CD14-positive monocyte (primary cell): ENCODE data around the gene FBXL20. TPM values are rescaled to one million over a fixed set of nuclear protein-coding genes. Genes with fewer than 3 reads are reported as not detected.

ENCODE experiments used
- DNase-seq, 3 donors: peaks; one replicate each; pipeline ENCODE4 v3.0.0-alpha.2; 2011 to 2022
- H2AFZ ChIP-seq: 2 replicates; pipeline ENCODE4 v1.6.0; 2012; ENCODE audit warnings: mild to moderate bottlenecking, low read depth, low read length, inconsistent platforms; ENCODE audit not compliant: insufficient read depth, poor library complexity, severe bottlenecking
- H3K27ac ChIP-seq, 2 donors: 1 replicate in 1 of 2; 2 replicates in 1 of 2; pipeline ENCODE4 v1.5.1; 2012 to 2013; ENCODE audit warnings: low read length in 2 of 2, control low read depth in 1 of 2, inconsistent platforms in 1 of 2, low read depth in 1 of 2, mild to moderate bottlenecking in 1 of 2
- H3K27me3 ChIP-seq, 2 donors: one replicate each; pipeline versions ENCODE4 v1.6.0 to v1.6.1; 2011 to 2013; ENCODE audit warnings: low read length in 2 of 2; ENCODE audit not compliant: control insufficient read depth in 2 of 2, insufficient read depth in 2 of 2
- H3K36me3 ChIP-seq, 2 donors: replicated peaks in 1 of 2; 1 replicate in 1 of 2; 2 replicates in 1 of 2; pipeline versions ENCODE4 v1.5.1 to v1.6.1; 2012 to 2013; ENCODE audit warnings: low read length in 2 of 2, control low read depth in 1 of 2, inconsistent platforms in 1 of 2, mild to moderate bottlenecking in 1 of 2; ENCODE audit not compliant: insufficient read depth in 2 of 2, control insufficient read depth in 1 of 2
- H3K4me1 ChIP-seq, 2 donors: 1 replicate in 1 of 2; 2 replicates in 1 of 2; pipeline versions ENCODE4 v1.5.1 to v1.6.1; 2012 to 2013; ENCODE audit warnings: low read length in 2 of 2, control low read depth in 1 of 2, inconsistent platforms in 1 of 2, mild to moderate bottlenecking in 1 of 2, moderate library complexity in 1 of 2; ENCODE audit not compliant: insufficient read depth in 2 of 2, control insufficient read depth in 1 of 2
- H3K4me2 ChIP-seq: replicated peaks from 2 replicates; pipeline ENCODE3; 2012; ENCODE audit warnings: low read length, moderate library complexity, mild to moderate bottlenecking; ENCODE audit not compliant: poor library complexity, severe bottlenecking; ENCODE audit errors: extremely low read depth
- H3K4me3 ChIP-seq, 3 experiments: fragments of 200-600 bp in 1 of 3; sonication (generic) in 1 of 3; replicated peaks in 1 of 3; 1 replicate in 2 of 3; 2 replicates in 1 of 3; pipeline ENCODE4 v1.5.1; 2011 to 2013; ENCODE audit warnings: low read length in 3 of 3, mild to moderate bottlenecking in 3 of 3, control low read depth in 2 of 3, low read depth in 2 of 3, inconsistent platforms in 1 of 3, moderate library complexity in 1 of 3
- H3K79me2 ChIP-seq: 2 replicates; pipeline ENCODE4 v1.6.0; 2012; ENCODE audit warnings: mild to moderate bottlenecking, control low read depth, inconsistent platforms, low read length, moderate library complexity; ENCODE audit not compliant: insufficient read depth
- H3K9ac ChIP-seq: 2 replicates; pipeline ENCODE4 v1.6.0; 2017; ENCODE audit warnings: low read length, mild to moderate bottlenecking; ENCODE audit not compliant: insufficient read depth, poor library complexity, severe bottlenecking
- H3K9me3 ChIP-seq, 2 donors: replicated peaks in 1 of 2; 1 replicate in 1 of 2; 2 replicates in 1 of 2; pipeline versions ENCODE4 v1.5.1 to v1.6.1; 2012 to 2013; ENCODE audit warnings: low read length in 2 of 2, control low read depth in 1 of 2; ENCODE audit not compliant: control insufficient read depth in 1 of 2, insufficient read depth in 1 of 2
- H4K20me1 ChIP-seq: 2 replicates; pipeline ENCODE4 v1.6.0; 2012; ENCODE audit warnings: mild to moderate bottlenecking, low read length, control low read depth, moderate library complexity; ENCODE audit not compliant: insufficient read depth
- H3K27ac Mint-ChIP-seq, 7 donors: one replicate each; pipeline ENCODE4 v1.8.0; 2020; ENCODE audit warnings: mild to moderate bottlenecking in 7 of 7, mixed read lengths in 7 of 7, moderate library complexity in 6 of 7, inconsistent platforms in 2 of 7
- H3K27me3 Mint-ChIP-seq, 3 donors: one replicate each; pipeline ENCODE4 v1.8.0; 2021 to 2022; ENCODE audit warnings: low read depth in 3 of 3, mild to moderate bottlenecking in 3 of 3, mixed read lengths in 3 of 3, moderate library complexity in 3 of 3, inconsistent platforms in 1 of 3
- H3K36me3 Mint-ChIP-seq, 2 donors: one replicate each; pipeline ENCODE4 v1.8.0; 2020; ENCODE audit warnings: mixed read lengths in 2 of 2, inconsistent platforms in 1 of 2, mild to moderate bottlenecking in 1 of 2
- H3K4me1 Mint-ChIP-seq: one replicate; pipeline ENCODE4 v1.8.0; 2020; ENCODE audit warnings: mild to moderate bottlenecking, mixed read lengths
- H3K4me3 Mint-ChIP-seq, 2 donors: one replicate each; pipeline ENCODE4 v1.8.0; 2020; ENCODE audit warnings: mild to moderate bottlenecking in 2 of 2, mixed read lengths in 2 of 2, moderate library complexity in 1 of 2
- H3K9me3 Mint-ChIP-seq, 7 donors: one replicate each; pipeline ENCODE4 v1.8.0; 2020 to 2022; ENCODE audit warnings: mixed read lengths in 7 of 7, mild to moderate bottlenecking in 6 of 7, moderate library complexity in 6 of 7, inconsistent platforms in 2 of 7
- CTCF ChIP-seq: fragments of 200-600 bp; IDR thresholded peaks from one replicate; pipeline ENCODE4 v1.8.0; 2022; ENCODE audit warnings: antibody characterized with exemption, mild to moderate bottlenecking
- WGBS: methylation state at CpG from one replicate; pipeline ENCODE4 v1.1.5; 2013; ENCODE audit warnings: missing lambda C conversion rate; ENCODE audit not compliant: insufficient coverage; 5-methylcytosine and 5-hydroxymethylcytosine counted together
- intact Hi-C, 2 donors: fragments of 100-400 bp; cut with micrococcal nuclease; formaldehyde crosslinking; loops; one replicate each; pipeline versions ENCODE4 v1.15.0 to v1.15.1; 2023
- polyA plus RNA-seq, 3 donors: library from polyadenylated mRNA; depleted of rRNA in 1 of 3; unstranded in 2 of 3; stranded (reverse) in 1 of 3; fragments of 300-500 nt in 2 of 3; fragments of >200 nt in 1 of 3; fragmentation: Illumina TruSeq in 2 of 3; gene quantifications; 1 replicate in 2 of 3; 2 replicates in 1 of 3; pipeline ENCODE4 v1.2.3, GENCODE V29; 2012 to 2021

FBXL20 gene
- polyA plus RNA-seq, 3 donors, result 4.0 to 7.7 (median 4.7) TPM

GRCh38 chr17:39352986-39353385, 48.4 kb downstream of the FBXL20 start:
- Histone ChIP-seq H3K4me1 (peaks cover 3 to 20% of the 10 kb centered on the region in 2 donors), H3K27ac (peak overlapping the region in 1 of 2 donors; percentile 41), H3K79me2 (peaks cover 39% of the 10 kb centered on the region), H3K9me3 (no peaks in the 10 kb centered on the region), H3K9ac (no peak overlapping the region), H3K27me3 (no peaks in the 10 kb centered on the region), H4K20me1 (no peaks in the 10 kb centered on the region), H3K4me2 (no peak overlapping the region), H3K4me3 (no peak overlapping the region), H3K36me3 (no peaks in the 10 kb centered on the region), H2AFZ (no peak overlapping the region)
- TF ChIP-seq CTCF, result no peak
- Mint-ChIP-seq H3K27me3 (no peaks in the 10 kb centered on the region), H3K36me3 (no peaks in the 10 kb centered on the region), H3K9me3 (peaks cover 0 to under 1% (median 0%) of the 10 kb centered on the region in 7 donors), H3K4me1 (peaks cover 31% of the 10 kb centered on the region), H3K4me3 (no peak overlapping the region), H3K27ac (no peak overlapping the region)
- no peak for DNase-seq
- WGBS, result no CpG with 5 or more reads among the region's 2 CpGs
- intact Hi-C loops, result no loop called here

GRCh38 chr17:39352511-39352910, 48.9 kb downstream of the FBXL20 start:
- WGBS, result 79% methylated on average over 3 of the region's 4 CpGs
- Histone ChIP-seq H3K27me3 (no peaks in the 10 kb centered on the region), H3K9ac (no peak overlapping the region), H3K36me3 (no peaks in the 10 kb centered on the region), H3K9me3 (no peaks in the 10 kb centered on the region), H2AFZ (no peak overlapping the region), H4K20me1 (no peaks in the 10 kb centered on the region), H3K79me2 (peaks cover 38% of the 10 kb centered on the region), H3K4me3 (no peak overlapping the region), H3K4me1 (peaks cover 3 to 20% of the 10 kb centered on the region in 2 donors), H3K4me2 (no peak overlapping the region), H3K27ac (peak overlapping the region in 1 of 2 donors; percentile 41)
- peaks cover 30% of the 10 kb centered on the region for H3K4me1 Mint-ChIP-seq
- H3K27me3 Mint-ChIP-seq, result no peaks in the 10 kb centered on the region
- peak overlapping the region in 1 of 7 donors; percentile 50 for H3K27ac Mint-ChIP-seq
- no peak for DNase-seq
- H3K9me3 Mint-ChIP-seq, result peaks cover 0 to 3% (median 0%) of the 10 kb centered on the region in 7 donors
- H3K36me3 Mint-ChIP-seq, result no peaks in the 10 kb centered on the region
- no peak overlapping the region for H3K4me3 Mint-ChIP-seq
- no peak for TF ChIP-seq CTCF
- intact Hi-C loops, result no loop called here
